ENCODE measurements around the gene DROSHA.

The DROSHA gene

DNA sequence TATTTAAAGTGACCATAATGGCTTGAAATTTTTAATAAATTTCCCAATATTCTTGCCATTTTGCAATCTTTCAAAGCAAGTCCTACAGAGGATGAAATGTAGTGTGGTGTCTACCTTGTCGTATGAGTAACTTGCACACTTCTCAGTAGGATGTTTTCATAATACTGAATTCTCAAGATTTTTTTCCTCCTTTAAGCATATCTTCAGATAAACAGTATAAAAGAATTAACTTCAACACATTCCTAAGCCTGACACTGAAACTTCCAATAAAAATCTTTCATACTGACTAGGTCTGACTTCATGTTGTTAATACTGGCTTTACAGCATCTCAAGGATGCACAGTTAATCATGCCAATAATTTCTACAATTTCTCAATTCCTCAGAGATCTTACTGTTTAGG is 62.0 kb downstream of the DROSHA start:
- DNase-seq (ENCODE audit: low spot score): no peak

DNA sequence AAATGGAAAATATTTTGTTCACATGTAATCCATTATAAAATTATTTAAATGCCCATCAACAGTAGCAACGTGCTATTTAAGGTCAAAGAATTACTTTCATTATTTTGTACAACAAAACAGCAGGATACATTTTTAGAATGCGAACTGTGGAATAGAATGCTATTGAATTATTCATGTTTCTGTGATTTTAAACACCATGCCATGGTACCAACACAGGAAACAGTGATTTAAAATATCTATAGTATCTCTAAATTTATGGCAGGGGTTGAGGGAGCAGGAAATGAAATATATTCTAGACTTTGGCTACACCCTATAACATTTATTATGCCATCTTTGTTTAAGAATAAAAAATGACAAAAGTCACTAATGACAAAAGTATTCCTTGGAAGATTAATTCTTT is 62.4 kb downstream of the DROSHA start:
- no peak for DNase-seq (ENCODE audit: low spot score)

DNA sequence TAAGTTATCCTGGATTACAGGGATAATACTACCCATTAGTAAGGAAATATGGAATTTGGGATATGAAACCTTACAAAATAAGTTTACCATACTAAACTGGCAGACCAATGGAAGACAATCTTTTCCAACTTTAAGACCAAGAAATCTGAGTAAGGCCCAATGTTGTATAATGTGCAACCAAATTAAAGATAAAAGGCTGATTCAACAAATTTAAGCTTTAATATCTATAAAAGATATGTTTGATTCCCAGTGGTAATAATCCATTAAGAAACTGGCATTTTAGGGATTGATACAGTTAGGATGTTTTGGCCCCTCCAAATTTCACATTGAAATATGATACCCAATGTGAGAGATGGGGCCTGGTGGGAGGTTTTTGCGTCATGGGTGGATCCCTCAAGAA is 66.6 kb downstream of the DROSHA start:
- DNase-seq (ENCODE audit: low spot score): no peak

DNA sequence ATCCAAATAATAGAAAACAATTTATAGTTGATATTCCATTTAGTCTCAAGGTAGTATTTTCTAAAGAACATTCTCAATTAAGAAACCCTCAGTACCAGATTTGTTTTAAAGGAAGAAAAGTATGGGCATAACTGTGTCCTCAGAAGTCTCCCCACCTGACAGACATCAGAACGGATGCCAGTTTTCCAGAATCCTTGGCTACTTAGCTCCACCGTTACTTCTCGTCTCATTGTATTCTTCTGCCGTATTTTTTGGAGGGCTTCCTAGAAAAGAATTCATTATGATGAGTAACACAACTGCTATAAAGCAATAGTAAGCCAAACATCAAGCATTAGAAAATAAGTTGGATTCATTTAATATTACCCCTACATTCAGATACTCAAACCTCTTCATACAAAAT is 67.8 kb downstream of the DROSHA start:
- DNase-seq (ENCODE audit: low spot score): no peak

- DNase-seq (ENCODE audit: low spot score): no peak
Observed at GRCh38 chr5:31463351-31463750, 68.5 kb downstream of the DROSHA start.

DNA sequence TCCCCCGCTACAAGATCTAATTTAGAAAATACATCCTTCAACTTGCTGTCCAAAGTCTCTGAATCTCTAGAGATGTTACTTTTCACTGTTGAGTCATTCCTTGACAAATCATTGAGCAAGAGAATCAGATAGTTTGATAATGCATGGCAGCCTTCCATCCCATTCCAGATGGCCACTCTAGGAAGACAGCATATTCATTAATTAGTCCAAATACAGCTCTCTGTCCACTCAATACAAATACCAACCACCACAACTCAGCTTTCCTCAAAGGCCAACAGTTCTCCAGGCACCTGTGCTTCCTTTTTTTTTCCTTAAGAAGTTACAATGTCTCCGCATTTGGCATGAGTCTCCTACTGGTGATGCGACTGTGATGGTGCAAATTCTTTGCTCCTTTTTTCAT is 72.3 kb downstream of the DROSHA start:
- no peak for DNase-seq (ENCODE audit: low spot score)

DNA sequence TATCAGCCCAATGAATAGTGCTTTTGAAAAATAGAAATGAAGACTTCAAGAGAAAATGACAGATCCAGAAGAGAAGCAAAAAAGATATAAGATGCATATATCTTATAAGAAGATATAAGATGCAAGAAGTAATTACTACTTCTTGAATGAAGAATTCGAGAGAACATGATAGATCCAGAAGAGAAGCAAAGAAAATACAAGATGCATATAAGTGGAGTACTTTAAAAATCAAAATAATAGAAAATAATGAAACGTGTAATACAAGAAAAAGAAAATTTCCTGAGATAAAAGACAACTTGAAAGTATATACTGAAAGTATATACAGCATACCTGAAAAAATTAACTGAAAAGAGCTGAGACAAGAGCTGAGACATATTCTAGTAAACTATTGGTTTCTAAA is 76.7 kb downstream of the DROSHA start:
- no peak for DNase-seq (ENCODE audit: low spot score)

DNA sequence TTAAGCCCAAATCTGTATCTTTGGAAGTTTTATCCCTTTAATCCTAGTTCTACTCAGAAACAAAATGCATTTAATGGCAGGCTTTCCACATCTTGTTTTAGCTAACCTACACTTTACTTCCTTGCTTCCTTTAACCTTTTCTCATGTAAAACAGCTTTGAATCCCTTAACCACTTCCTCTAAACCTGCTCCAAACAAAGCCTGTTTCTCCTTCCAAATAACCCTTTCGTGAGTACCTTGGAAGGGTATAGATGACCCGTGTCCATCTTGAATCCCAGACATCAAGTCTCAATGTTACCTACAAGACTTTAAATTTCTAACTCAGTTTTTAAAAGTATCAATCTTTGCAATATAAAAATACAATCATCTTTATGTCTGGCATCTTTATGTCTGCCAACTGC is 78.4 kb downstream of the DROSHA start:
- no peak for DNase-seq (ENCODE audit: low spot score)

- no peak for DNase-seq (ENCODE audit: low spot score)
Observed at GRCh38 chr5:31452314-31452713, 79.6 kb downstream of the DROSHA start.

DNA sequence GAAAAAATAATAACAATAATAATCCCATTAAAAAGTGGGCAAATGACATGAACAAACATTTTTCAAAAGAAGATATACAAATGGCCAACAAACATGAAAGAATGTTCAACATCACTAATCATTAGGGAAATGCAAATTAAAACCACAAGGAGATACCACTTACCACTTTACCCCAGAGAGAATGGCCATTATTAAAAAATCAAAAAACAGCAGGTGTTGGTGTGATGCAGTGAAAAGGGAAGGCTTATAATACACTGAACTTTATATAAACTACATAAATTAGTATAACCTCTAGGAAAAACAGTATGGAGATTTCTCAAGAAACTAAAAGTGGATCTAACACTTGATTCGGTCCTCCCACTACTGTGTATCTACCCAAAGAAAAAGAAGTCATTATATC is 81.9 kb downstream of the DROSHA start:
- no peak for DNase-seq (ENCODE audit: low spot score)

DNA sequence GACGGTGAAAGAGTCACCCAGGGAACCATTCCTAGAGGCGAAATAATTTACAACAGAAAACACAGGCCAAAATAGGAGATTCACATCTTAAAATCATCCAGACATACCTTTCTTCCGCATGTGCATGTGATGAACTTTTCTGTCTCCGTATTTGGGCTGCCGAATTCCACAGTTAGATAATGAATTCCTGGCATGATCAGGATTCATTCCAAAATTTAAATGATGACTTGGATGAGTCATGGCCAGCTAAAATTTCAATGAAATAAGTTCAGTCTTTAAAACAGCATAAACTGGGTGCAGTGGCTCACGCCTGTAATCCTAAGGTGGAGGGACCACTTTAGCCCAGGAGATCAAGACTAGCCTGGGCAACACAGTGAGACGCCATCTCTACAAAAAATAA is 82.7 kb downstream of the DROSHA start:
- DNase-seq (ENCODE audit: low spot score): no peak

DNA sequence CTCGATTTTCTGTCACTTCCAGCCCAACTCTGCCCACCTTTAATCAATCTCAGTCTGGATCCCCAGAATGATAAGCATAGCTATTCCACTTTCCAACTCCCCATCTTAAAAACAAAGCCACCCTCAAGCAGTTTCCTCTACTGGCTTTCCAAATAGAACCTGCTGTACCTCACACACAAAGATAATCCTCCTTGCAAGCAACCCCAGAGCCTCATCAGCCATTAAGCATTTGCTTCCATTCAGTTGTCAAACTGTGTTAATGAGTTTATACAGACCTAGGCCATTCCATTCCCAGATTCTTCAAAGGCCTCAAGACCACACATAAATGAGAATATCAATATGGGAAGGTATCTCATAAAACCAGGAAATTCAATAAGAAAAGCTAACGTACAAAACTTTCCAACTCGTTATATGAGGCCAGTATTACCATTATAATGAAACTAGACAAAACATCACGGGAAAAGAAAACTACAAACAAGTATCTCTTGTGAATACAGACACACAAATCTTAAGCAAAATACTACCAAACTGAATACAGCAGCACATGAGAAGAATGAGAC is 86.8 kb downstream of the DROSHA start:
- no peak for DNase-seq (ENCODE audit: low spot score)

- no peak for DNase-seq (ENCODE audit: low spot score)
Observed at GRCh38 chr5:31443572-31443971, 88.3 kb downstream of the DROSHA start.

- DNase-seq (ENCODE audit: low spot score): no peak
Observed at GRCh38 chr5:31442058-31442745, 89.7 kb downstream of the DROSHA start.

DNA sequence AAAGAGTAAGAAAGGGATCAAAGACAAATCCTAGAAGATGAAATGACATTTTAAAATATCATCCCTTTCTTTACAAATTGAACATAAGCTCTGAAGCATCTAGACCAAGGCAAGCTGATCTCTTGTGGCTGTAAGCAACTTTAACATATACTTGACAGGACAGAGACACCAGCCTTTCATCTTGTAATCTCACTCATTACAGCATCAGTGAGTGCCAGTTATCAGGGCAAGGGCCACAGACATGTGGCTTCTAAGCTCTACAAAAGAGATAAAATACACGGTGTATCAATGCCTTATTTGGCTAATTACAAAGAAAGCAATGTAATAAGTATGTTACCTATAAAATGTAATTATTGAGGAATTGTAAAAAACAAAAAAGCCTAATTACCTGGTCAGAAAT is 95.0 kb downstream of the DROSHA start:
- DNase-seq (ENCODE audit: low spot score): no peak

GRCh38 chr5:31435730-31436129 is 96.2 kb downstream of the DROSHA start:
- DNase-seq (ENCODE audit: low spot score): no peak

GRCh38 chr5:31434898-31435297 is 97.0 kb downstream of the DROSHA start:
- no peak for DNase-seq (ENCODE audit: low spot score)

DNA sequence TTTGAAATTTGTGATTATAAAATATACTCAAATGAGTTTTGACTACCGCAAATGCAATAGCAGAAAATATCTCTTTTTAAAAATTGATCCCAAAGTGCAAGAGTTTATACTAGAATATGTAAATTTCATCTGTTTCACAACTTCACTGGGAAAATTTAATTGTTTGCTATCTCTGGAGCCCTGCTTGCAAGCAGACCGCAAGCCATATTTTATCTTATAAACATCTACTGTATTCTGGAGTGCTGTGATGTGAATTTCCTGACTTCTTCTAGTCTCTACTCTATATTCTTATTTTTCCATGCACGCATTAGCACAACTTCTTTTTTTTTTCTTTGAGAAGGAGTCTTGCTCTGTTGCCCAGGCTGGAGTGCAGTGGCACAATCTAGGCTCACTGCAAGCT is 98.7 kb downstream of the DROSHA start:
- DNase-seq (ENCODE audit: low spot score): no peak

DNA sequence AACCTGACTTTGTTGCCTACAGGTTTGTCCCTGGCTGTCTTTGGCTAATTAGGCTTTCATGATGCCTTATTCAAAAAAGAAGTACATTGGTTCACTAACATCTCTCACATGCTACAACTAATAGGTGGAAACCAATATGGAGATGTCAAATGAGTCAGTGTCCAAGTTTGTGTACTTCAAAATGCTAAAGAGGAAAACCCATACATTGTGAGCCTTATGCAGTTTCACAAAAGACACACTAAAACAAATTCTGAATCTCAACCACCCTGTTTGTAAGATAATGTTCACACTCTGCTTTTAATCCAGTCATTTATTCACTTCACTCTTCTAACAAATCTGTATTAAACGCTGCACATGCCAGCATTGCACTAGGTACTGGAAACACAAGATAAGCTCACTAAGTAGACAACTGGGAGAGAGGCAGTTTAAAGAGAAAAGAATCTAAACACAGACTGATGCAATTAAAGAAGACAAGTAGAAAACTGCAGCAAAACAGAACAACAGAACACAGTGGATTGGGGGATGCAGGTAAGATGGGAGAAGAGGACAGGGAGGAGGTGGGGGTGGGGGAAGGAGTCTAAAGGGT is 104.1 kb downstream of the DROSHA start:
- no peak for DNase-seq (ENCODE audit: low spot score)

- no peak for DNase-seq (ENCODE audit: low spot score)
Observed at GRCh38 chr5:31427013-31427723, 104.7 kb downstream of the DROSHA start.

- DNase-seq (ENCODE audit: low spot score): no peak
Observed at GRCh38 chr5:31421806-31422586, 109.9 kb downstream of the DROSHA start.

GRCh38 chr5:31417512-31417911 is 114.4 kb downstream of the DROSHA start:
- no peak for DNase-seq (ENCODE audit: low spot score)

All from cerebellar cortex (tissue), 1 donor.